Measurements from ENCODE around the gene AVEN.

DNA sequence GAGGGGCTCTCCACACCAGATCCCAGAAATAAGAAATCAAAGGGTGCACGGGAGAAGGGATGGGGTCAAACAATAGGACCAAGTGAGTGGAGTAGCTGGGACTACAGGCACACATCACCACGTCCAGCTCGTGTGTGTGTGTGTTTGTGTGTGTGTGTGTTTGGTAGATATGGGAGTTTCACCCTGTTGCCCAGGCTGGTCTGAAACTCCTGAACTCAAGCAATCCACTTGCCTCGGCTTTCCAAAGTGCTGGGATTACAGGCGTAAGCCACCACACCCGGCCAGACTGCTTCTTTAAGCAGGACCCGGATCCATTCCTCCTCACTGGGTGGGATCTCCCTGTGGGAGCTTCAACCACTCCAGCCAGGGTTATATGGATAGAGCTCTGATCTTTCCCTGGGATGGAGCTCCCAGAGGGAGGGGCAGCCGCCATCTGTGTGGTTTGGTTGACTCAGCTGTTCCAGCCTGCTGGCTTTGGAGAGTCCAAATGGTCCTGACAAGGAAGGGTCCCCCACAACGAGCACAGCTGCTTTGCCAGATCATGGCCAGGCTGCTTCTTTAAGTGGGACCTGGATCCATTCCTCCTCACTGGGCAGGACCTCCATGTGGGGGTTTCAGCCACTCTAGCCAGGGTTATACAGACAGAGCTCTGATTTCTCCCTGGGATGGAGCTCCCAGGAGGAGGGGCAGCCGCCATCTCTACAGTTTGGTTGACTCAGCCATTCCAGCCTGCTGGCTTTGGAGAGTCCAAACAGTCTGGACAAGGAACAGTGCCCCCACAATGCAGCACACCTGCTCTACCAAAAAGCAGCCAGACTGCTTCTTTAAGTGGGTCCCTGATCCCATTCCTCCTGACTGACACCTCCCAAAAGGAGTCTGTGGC lies 9.1 kb upstream of the AVEN start:
- TF ChIP-seq, protein P1, sequence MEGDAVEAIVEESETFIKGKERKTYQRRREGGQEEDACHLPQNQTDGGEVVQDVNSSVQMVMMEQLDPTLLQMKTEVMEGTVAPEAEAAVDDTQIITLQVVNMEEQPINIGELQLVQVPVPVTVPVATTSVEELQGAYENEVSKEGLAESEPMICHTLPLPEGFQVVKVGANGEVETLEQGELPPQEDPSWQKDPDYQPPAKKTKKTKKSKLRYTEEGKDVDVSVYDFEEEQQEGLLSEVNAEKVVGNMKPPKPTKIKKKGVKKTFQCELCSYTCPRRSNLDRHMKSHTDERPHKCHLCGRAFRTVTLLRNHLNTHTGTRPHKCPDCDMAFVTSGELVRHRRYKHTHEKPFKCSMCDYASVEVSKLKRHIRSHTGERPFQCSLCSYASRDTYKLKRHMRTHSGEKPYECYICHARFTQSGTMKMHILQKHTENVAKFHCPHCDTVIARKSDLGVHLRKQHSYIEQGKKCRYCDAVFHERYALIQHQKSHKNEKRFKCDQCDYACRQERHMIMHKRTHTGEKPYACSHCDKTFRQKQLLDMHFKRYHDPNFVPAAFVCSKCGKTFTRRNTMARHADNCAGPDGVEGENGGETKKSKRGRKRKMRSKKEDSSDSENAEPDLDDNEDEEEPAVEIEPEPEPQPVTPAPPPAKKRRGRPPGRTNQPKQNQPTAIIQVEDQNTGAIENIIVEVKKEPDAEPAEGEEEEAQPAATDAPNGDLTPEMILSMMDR (IDR thresholded peaks at IDR 0.05) = no peak
- no peak for TF ChIP-seq POLR2A (IDR thresholded peaks at IDR 0.05)
